Measurements from ENCODE around the gene PTAR1.
"Not testable (repeated sequence)": the region's sequence is repeated elsewhere in the genome, so short reads cannot be mapped to it uniquely, and the experiment has no call there.

PTAR1 gene

DNA sequence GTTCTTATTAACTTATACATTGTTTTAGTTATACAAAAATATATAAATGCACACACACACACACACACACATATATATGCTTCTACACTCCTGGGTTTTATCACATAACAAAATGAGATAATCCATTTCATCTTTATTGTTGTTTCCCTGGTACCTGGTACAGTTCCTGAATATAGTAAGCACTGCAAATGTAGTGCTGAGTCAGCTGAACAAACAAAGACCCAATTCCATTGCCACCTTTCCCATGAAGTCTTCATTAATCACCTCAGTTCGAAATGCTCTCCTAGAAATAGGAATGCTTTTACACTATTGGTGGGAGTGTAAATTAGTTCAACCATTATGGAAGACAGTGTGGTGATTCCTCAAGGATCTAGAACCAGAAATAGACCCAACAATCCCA, 13.4 kb upstream of the PTAR1 start:
- Histone ChIP-seq H3K9me3 (ENCODE audit: control insufficient read depth, insufficient read depth, low read length) (no peaks in the 10 kb centered on the region), H3K4me1 (ENCODE audit: control insufficient read depth, insufficient read depth, low read length) (no peaks in the 10 kb centered on the region), H3K27ac (ENCODE audit: low read depth, low read length) (no peak overlapping the region), H3K9ac (ENCODE audit: low read depth, low read length) (no peak overlapping the region), H3K27me3 (ENCODE audit: control insufficient read depth, insufficient read depth, low read length) (no peaks in the 10 kb centered on the region), H3K36me3 (ENCODE audit: control insufficient read depth, insufficient read depth, low read length) (no peaks in the 10 kb centered on the region), H3K4me3 (ENCODE audit: low read depth, low read length) (no peak overlapping the region)

DNA sequence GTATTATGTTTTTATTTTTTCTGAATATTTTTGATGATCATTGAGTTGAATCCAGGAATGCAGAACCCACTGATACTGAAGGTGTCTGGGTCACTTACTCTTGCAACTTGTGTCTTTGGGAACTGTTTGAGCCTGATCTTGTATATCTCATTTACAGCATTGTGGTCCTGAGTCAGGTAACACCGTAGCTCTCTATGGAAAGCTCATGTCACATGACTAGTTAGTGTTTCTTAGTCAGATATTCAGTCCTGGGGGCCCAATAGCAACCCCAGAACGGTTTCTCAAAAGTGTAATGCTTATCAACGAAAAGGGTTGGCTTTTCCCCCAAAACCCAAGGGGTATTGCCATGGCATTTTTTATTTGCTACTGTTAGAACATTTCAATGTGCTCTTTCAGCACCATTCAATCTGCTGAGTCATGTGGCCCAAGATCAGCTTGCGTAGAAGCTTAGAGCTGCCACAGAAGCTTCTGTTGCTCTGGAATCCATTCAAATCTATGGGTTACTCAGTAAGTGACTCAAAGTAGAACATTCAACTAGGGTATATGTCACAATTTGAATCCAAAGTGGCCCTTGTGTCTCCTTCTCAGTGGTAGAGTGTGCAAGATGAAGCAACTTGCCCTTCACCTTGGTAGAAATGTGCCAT, 12.1 kb upstream of the PTAR1 start:
- Histone ChIP-seq H3K9ac (ENCODE audit: low read depth, low read length) (no peak overlapping the region), H3K27ac (ENCODE audit: low read depth, low read length) (no peak overlapping the region), H3K4me3 (ENCODE audit: low read depth, low read length) (no peak overlapping the region), H3K36me3 (ENCODE audit: control insufficient read depth, insufficient read depth, low read length) (no peaks in the 10 kb centered on the region), H3K9me3 (ENCODE audit: control insufficient read depth, insufficient read depth, low read length) (no peaks in the 10 kb centered on the region), H3K4me1 (ENCODE audit: control insufficient read depth, insufficient read depth, low read length) (no peaks in the 10 kb centered on the region), H3K27me3 (ENCODE audit: control insufficient read depth, insufficient read depth, low read length) (no peaks in the 10 kb centered on the region)

DNA sequence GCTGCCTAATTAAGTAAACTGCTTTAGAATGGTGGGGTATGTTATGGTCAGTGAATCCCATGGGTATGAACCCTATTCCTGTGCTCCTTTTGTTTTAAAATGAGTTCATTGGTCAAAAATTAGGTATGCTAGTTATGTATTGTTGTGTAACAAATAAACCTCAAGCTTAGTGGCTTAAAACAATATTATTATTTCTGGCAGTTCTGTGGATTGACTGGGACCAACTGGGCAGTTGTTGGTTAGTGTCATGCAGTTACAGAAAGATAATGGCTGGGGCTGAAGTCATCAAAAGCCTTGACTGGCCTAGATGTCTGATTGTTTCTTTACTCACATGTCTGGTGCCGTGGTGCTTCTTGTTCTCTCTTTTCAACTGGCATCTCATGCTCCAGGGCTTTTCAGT, 8.9 kb upstream of the PTAR1 start:
- H3K9me3 ChIP-seq (ENCODE audit: control insufficient read depth, insufficient read depth, low read length): no peaks in the 10 kb centered on the region
- H3K27me3 ChIP-seq (ENCODE audit: control insufficient read depth, insufficient read depth, low read length): no peaks in the 10 kb centered on the region
- no peaks in the 10 kb centered on the region for H3K36me3 ChIP-seq (ENCODE audit: control insufficient read depth, insufficient read depth, low read length)
- H3K9ac ChIP-seq (ENCODE audit: low read depth, low read length): no peak overlapping the region
- no peak overlapping the region for H3K27ac ChIP-seq (ENCODE audit: low read depth, low read length)
- H3K4me1 ChIP-seq (ENCODE audit: control insufficient read depth, insufficient read depth, low read length): peaks cover 16% of the 10 kb centered on the region
- no peak overlapping the region for H3K4me3 ChIP-seq (ENCODE audit: low read depth, low read length)

DNA sequence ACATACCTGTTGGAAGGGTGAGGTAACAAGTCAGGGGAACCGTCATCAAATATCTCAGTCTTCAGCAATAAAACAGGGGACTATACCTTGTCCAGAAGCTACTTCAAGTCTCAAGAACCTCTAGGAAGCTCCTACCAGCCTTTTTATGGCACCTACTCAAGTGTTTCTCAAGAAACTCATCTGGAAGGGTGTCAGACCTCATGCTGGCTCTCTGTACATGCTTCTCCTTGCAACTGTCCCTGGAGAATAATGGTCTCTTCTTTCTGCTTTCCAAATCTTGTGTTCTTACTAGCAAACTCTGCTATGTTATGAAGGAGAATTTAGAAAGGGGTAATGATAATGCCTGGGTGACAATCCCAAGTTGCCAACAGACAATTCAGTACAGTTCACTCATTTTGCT, 8.3 kb upstream of the PTAR1 start:
- H3K4me1 ChIP-seq (ENCODE audit: control insufficient read depth, insufficient read depth, low read length): peaks cover 16% of the 10 kb centered on the region
- H3K9ac ChIP-seq (ENCODE audit: low read depth, low read length): no peak overlapping the region
- H3K9me3 ChIP-seq (ENCODE audit: control insufficient read depth, insufficient read depth, low read length): no peaks in the 10 kb centered on the region
- H3K36me3 ChIP-seq (ENCODE audit: control insufficient read depth, insufficient read depth, low read length): no peaks in the 10 kb centered on the region
- H3K4me3 ChIP-seq (ENCODE audit: low read depth, low read length): no peak overlapping the region
- H3K27ac ChIP-seq (ENCODE audit: low read depth, low read length): no peak overlapping the region
- no peaks in the 10 kb centered on the region for H3K27me3 ChIP-seq (ENCODE audit: control insufficient read depth, insufficient read depth, low read length)

DNA sequence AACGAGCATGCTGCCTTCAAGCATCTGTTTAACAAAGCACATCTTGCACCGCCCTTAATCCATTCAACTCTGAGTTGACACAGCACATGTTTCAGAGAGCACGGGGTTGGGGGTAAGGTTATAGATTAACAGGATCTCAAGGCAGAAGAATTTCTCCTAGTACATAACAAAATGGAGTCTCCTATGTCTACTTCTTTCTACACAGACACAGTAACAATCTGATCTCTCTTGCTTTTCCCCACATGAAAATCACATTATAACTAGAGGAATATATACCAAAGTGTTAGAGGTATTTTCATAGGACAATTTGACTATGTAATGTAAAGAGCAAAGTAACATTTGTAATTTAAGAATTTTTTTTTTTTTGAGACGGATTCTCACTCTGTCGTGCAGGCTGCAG, 4.1 kb upstream of the PTAR1 start:
- H3K9me3 ChIP-seq (ENCODE audit: control insufficient read depth, insufficient read depth, low read length); H3K36me3 ChIP-seq (ENCODE audit: control insufficient read depth, insufficient read depth, low read length); H3K27me3 ChIP-seq (ENCODE audit: control insufficient read depth, insufficient read depth, low read length): not testable (repeated sequence)
- Histone ChIP-seq H3K4me1 (ENCODE audit: control insufficient read depth, insufficient read depth, low read length) (peaks cover 36% of the 10 kb centered on the region), H3K4me3 (ENCODE audit: low read depth, low read length) (peak overlapping the region; percentile 31), H3K9ac (ENCODE audit: low read depth, low read length) (peak overlapping the region; percentile 83), H3K27ac (ENCODE audit: low read depth, low read length) (peak overlapping the region; percentile 93)

DNA sequence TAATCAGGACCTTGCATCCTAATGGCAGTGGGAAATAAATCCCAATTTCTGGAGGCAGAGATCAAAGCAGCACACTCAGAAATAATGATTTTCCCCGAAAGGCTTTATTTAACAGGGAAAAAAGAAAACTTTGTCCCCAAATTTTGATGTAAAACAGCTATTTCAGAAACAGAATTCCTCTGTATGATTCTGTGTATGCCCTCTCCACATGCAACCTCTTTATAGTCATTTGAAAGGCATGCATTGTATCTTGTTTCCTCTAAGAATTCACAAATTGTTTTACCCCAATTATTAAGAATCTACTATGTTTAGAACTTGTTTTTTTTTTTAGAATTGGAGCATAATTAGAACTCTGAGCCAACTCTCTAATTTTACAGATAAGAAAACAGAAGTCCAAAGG, 2.7 kb upstream of the PTAR1 start:
- no peaks in the 10 kb centered on the region for H3K9me3 ChIP-seq (ENCODE audit: control insufficient read depth, insufficient read depth, low read length)
- peak overlapping the region; percentile 45 for H3K4me3 ChIP-seq (ENCODE audit: low read depth, low read length)
- H3K27ac ChIP-seq (ENCODE audit: low read depth, low read length): peak overlapping the region; percentile 96
- peak overlapping the region; percentile 69 for H3K9ac ChIP-seq (ENCODE audit: low read depth, low read length)
- H3K27me3 ChIP-seq (ENCODE audit: control insufficient read depth, insufficient read depth, low read length): no peaks in the 10 kb centered on the region
- H3K4me1 ChIP-seq (ENCODE audit: control insufficient read depth, insufficient read depth, low read length): peaks cover 46% of the 10 kb centered on the region
- H3K36me3 ChIP-seq (ENCODE audit: control insufficient read depth, insufficient read depth, low read length): peaks cover 9% of the 10 kb centered on the region

DNA sequence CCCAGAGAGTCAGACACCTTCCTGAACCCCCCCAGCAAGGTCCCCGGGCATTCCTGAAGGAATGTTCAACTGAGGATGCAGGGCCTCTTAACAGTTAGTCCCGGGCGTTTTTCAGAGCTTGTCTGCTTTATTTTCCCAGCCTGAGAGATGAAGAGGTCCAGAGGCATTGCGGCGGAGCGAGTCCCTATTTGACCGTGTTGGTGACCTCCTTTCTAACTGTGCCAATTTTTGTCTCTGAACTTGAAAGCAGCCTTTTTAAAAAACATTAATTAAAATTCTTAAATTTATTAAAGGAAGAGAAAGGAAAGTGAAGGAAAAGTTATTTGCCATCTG, 433 bp upstream of the PTAR1 start:
- Histone ChIP-seq H3K36me3 (ENCODE audit: control insufficient read depth, insufficient read depth, low read length) (peaks cover 30% of the 10 kb centered on the region), H3K4me3 (ENCODE audit: low read depth, low read length) (peak overlapping the region; percentile 80), H3K4me1 (ENCODE audit: control insufficient read depth, insufficient read depth, low read length) (peaks cover 60% of the 10 kb centered on the region), H3K27me3 (ENCODE audit: control insufficient read depth, insufficient read depth, low read length) (no peaks in the 10 kb centered on the region), H3K9me3 (ENCODE audit: control insufficient read depth, insufficient read depth, low read length) (no peaks in the 10 kb centered on the region), H3K9ac (ENCODE audit: low read depth, low read length) (peak overlapping the region; percentile 54; the same call in 1 of the 2 replicates), H3K27ac (ENCODE audit: low read depth, low read length) (peak overlapping the region; percentile 97)

DNA sequence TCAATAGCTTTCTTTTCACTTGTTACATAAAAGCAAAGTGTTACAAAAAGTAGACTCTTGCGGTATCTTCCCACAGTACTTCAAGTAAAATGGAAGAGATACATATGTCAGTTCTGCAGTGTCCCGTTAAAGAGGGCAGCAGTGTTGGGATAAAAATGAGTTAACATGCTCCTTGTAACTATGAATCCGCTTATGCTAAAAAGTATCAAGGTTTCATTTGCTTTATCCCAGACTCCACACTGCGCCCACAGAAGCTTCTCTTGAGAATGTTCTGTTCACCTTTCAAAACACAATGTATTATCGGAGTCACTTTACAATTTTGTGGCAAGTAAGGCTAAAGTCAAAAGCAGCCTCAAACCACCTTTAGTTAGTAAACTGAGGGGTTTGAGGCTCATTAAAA, 790 bp downstream of the PTAR1 start:
- no peaks in the 10 kb centered on the region for H3K27me3 ChIP-seq (ENCODE audit: control insufficient read depth, insufficient read depth, low read length)
- peak overlapping the region; percentile 84 for H3K9ac ChIP-seq (ENCODE audit: low read depth, low read length)
- peak overlapping the region; percentile 80 for H3K4me3 ChIP-seq (ENCODE audit: low read depth, low read length)
- peaks cover 48% of the 10 kb centered on the region for H3K4me1 ChIP-seq (ENCODE audit: control insufficient read depth, insufficient read depth, low read length)
- H3K9me3 ChIP-seq (ENCODE audit: control insufficient read depth, insufficient read depth, low read length): no peaks in the 10 kb centered on the region
- H3K36me3 ChIP-seq (ENCODE audit: control insufficient read depth, insufficient read depth, low read length): peaks cover 38% of the 10 kb centered on the region
- H3K27ac ChIP-seq (ENCODE audit: low read depth, low read length): peak overlapping the region; percentile 97

DNA sequence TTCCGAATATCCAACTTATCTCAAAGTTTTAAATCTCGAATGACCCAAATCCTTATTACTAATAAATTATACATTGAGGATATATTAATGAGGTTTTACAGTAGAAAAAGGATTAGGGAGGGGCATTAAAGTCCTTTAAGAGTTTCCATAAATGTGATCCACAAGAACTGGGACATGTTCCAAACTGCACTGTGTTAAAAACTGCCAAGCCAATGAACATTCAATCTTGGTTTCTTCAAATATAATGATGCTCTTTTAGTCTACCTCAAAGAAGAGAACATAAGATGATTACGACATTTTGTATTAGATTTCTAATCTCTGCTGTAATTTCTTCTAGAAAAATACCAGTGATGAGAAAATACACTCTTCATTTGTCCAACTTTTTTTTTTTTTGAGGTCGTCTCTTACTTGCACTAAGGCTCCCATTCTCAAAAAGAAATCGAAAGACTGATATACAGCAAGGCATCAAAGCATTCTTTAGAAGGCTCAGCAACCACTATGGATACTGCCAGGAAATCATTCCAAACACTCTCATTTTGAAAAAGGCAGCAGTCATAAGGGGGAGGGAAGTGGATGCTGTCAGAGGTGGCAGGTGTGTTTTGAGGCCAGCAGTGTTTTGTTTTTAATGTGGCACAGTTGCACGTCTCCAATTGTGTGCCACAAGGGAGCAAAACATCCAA, 1.7 kb downstream of the PTAR1 start:
- Histone ChIP-seq H3K36me3 (ENCODE audit: control insufficient read depth, insufficient read depth, low read length) (peaks cover 45% of the 10 kb centered on the region), H3K4me1 (ENCODE audit: control insufficient read depth, insufficient read depth, low read length) (peaks cover 54% of the 10 kb centered on the region)

DNA sequence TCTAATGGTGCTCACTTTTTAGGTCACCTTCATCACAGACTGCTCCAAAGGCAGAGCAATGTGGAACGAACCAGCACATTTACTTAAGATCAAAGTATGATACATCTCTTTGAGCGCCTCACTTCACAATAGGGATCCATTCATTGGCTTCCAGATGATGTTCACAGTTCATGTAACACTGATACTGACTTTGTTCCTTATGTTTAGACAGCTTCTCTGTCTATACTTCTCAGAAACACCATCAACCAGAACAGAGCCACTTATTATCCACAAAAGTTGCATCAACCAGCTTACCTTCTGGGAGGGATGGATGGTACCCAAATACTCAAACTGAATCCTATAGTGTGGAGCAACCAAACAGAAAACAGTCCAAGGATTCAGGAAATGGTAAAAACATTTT, 4.6 kb downstream of the PTAR1 start:
- Histone ChIP-seq H3K9ac (ENCODE audit: low read depth, low read length) (no peak overlapping the region), H3K36me3 (ENCODE audit: control insufficient read depth, insufficient read depth, low read length) (peaks cover 61% of the 10 kb centered on the region), H3K27me3 (ENCODE audit: control insufficient read depth, insufficient read depth, low read length) (no peaks in the 10 kb centered on the region), H3K4me3 (ENCODE audit: low read depth, low read length) (no peak overlapping the region; the same call in 1 of the 2 replicates), H3K9me3 (ENCODE audit: control insufficient read depth, insufficient read depth, low read length) (no peaks in the 10 kb centered on the region), H3K4me1 (ENCODE audit: control insufficient read depth, insufficient read depth, low read length) (peaks cover 57% of the 10 kb centered on the region), H3K27ac (ENCODE audit: low read depth, low read length) (no peak overlapping the region)

More for the DNA sequence above, 1.7 kb downstream of the PTAR1 start:
- Histone ChIP-seq H3K27ac (ENCODE audit: low read depth, low read length) (peak overlapping the region; percentile 31), H3K4me3 (ENCODE audit: low read depth, low read length) (peak overlapping the region; percentile 80), H3K27me3 (ENCODE audit: control insufficient read depth, insufficient read depth, low read length) (no peaks in the 10 kb centered on the region), H3K9ac (ENCODE audit: low read depth, low read length) (no peak overlapping the region), H3K9me3 (ENCODE audit: control insufficient read depth, insufficient read depth, low read length) (no peaks in the 10 kb centered on the region)

DNA sequence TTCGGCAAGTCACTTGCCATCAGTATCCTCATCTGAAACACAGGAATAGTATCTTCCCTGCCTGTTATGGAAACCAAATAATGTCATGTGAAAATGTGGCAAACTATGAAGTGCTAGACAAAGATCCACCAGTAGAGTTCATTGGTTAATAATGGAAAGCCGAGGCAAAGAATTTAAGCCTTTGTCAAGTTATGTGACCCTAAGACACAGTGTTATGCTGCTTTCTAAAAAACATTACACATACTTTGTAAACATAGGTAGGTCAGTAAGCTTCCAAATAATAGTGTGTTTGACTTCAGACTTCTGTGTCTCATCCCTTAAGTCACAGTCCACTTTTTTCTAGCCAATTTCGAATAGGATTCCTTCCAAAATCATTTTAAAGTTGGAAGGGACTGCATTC, 6.0 kb downstream of the PTAR1 start:
- H3K9me3 ChIP-seq (ENCODE audit: control insufficient read depth, insufficient read depth, low read length): no peaks in the 10 kb centered on the region
- no peak overlapping the region for H3K27ac ChIP-seq (ENCODE audit: low read depth, low read length)
- peaks cover 75% of the 10 kb centered on the region for H3K36me3 ChIP-seq (ENCODE audit: control insufficient read depth, insufficient read depth, low read length)
- H3K4me3 ChIP-seq (ENCODE audit: low read depth, low read length): no peak overlapping the region
- H3K4me1 ChIP-seq (ENCODE audit: control insufficient read depth, insufficient read depth, low read length): peaks cover 66% of the 10 kb centered on the region
- no peaks in the 10 kb centered on the region for H3K27me3 ChIP-seq (ENCODE audit: control insufficient read depth, insufficient read depth, low read length)
- H3K9ac ChIP-seq (ENCODE audit: low read depth, low read length): no peak overlapping the region

All from HUES48 (cell line).